Stomach (tissue), 9 donors: ENCODE data around the gene COX6B2. TPM values are rescaled to one million over a fixed set of nuclear protein-coding genes. Genes with fewer than 3 reads are reported as not detected.

ENCODE experiments used
- DNase-seq, 2 donors: peaks; one replicate each; pipeline versions ENCODE4 v3.0.0 to v3.0.0-alpha.2; 2013 to 2019
- H3K27ac ChIP-seq, 5 donors: fragments of 200-600 bp in 4 of 5; sonication (generic) in 4 of 5; one replicate each; pipeline ENCODE4 v1.5.1; 2013 to 2019; ENCODE audit warnings: mild to moderate bottlenecking in 1 of 5, moderate library complexity in 1 of 5
- H3K27me3 ChIP-seq, 3 donors: fragments of 200-600 bp; sonication (generic); one replicate each; pipeline ENCODE4 v1.5.1; 2017 to 2019; ENCODE audit warnings: mixed run types in 1 of 3
- H3K36me3 ChIP-seq, 4 donors: fragments of 200-600 bp; sonication (generic); 1 replicate in 3 of 4; 2 replicates in 1 of 4; pipeline ENCODE4 v1.5.1; 2016 to 2019
- H3K4me1 ChIP-seq, 4 donors: fragments of 200-600 bp; sonication (generic); one replicate each; pipeline ENCODE4 v1.5.1; 2016 to 2019
- H3K4me3 ChIP-seq, 4 donors: fragments of 200-600 bp; sonication (generic) in 3 of 4; one replicate each; pipeline ENCODE4 v1.5.1; 2016 to 2019; ENCODE audit warnings: mild to moderate bottlenecking in 1 of 4
- H3K9me3 ChIP-seq, 4 donors: fragments of 200-600 bp; sonication (generic); one replicate each; pipeline ENCODE4 v1.5.1; 2016 to 2019
- EP300 ChIP-seq: sonication (generic); formaldehyde crosslinking; IDR thresholded peaks from one replicate; pipeline ENCODE4 v1.6.1; 2017; ENCODE audit warnings: antibody characterized with exemption
- POLR2A ChIP-seq, 4 donors: fragments of 450-650 bp; IDR thresholded peaks; one replicate each; pipeline ENCODE4 v1.6.1; 2016; ENCODE audit warnings: antibody characterized with exemption in 4 of 4, control low read depth in 2 of 4, mild to moderate bottlenecking in 1 of 4, moderate library complexity in 1 of 4
- POLR2AphosphoS5 ChIP-seq, 3 donors: sonication (generic); formaldehyde crosslinking; IDR thresholded peaks; one replicate each; pipeline ENCODE4 v1.6.1; 2016; ENCODE audit warnings: antibody characterized with exemption in 3 of 3
- WGBS, 5 donors: extraction: QIAGEN DNeasy Blood & Tissue Kit in 3 of 5; methylation state at CpG; one replicate each; pipeline versions ENCODE4 v1.1.5 to v1.1.7; 2013 to 2018; 5-methylcytosine and 5-hydroxymethylcytosine counted together
- intact Hi-C: fragments of 100-400 bp; cut with DNase I; formaldehyde crosslinking; loops from one replicate; pipeline ENCODE4 v1.15.1; 2023; ENCODE audit warnings: low total_unique reads
- polyA plus RNA-seq, 3 donors: library from polyadenylated mRNA; stranded (reverse); fragments of 200-250 nt; gene quantifications; one replicate each; pipeline ENCODE4 v1.2.3, GENCODE V29; 2013
- total RNA-seq, 5 donors: library from RNA; depleted of rRNA; stranded (reverse); fragments of >200 nt; gene quantifications; one replicate each; pipeline versions ENCODE4 v1.1.0 to v1.2.3, GENCODE V29; 2014 to 2016
- TF ChIP-seq, protein P1 (sequence below), 7 experiments: fragments of 450-650 bp in 4 of 7; fragments of 200-600 bp in 3 of 7; sonication (generic) in 3 of 7; IDR thresholded peaks; one replicate each; pipeline ENCODE4 v1.5.1; 2016 to 2019; ENCODE audit warnings: antibody characterized with exemption in 7 of 7, control low read depth in 2 of 7, mild to moderate bottlenecking in 1 of 7
- donor health status: healthy with polysubstance abuse.
- donor health status: Bipolar disorder and iron deficiency.
- donor health status: healthy.

The COX6B2 gene
- total and polyA plus RNA-seq, 8 donors: 0.19 to 18.2 (median 0.93) TPM; not detected in 5

DNA sequence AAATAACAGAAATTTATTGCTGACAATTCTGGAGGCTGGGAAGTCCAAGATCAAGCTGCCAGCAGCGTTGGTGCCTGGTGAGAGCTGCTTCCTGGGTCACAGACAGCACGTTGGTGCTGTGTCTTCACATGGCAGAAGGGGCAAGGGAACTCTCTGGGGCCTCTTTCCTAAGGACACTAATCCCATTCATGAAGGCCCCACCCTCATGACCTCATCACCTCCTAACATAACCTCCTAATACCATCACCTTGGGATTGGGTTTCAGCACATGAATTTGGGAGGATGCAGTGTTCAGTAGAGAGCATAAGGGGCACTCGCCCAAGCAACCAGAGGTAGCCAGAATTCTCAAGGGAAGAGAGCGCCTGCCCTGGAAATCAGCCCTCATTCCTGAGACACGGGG is 45.1 kb downstream of the COX6B2 start:
- no peak overlapping the region for H3K4me3 ChIP-seq
- intact Hi-C loops: loop anchor here (10.0 kb wide), 1 partner anchor 105 kb away; no protein-coding TSS in a partner anchor
- DNase-seq: no peak
- no peaks in the 10 kb centered on the region for H3K27me3 ChIP-seq
- H3K36me3 ChIP-seq: peaks cover 0 to 45% (median 18%) of the 10 kb centered on the region in 4 donors
- no peak overlapping the region for H3K27ac ChIP-seq
- no peaks in the 10 kb centered on the region for H3K9me3 ChIP-seq
- H3K4me1 ChIP-seq: no peaks in the 10 kb centered on the region
- TF ChIP-seq POLR2A (IDR thresholded peaks at IDR 0.05) (no peak), EP300 (no peak), POLR2AphosphoS5 (IDR thresholded peaks at IDR 0.05) (no peak)
- TF ChIP-seq, protein P1, sequence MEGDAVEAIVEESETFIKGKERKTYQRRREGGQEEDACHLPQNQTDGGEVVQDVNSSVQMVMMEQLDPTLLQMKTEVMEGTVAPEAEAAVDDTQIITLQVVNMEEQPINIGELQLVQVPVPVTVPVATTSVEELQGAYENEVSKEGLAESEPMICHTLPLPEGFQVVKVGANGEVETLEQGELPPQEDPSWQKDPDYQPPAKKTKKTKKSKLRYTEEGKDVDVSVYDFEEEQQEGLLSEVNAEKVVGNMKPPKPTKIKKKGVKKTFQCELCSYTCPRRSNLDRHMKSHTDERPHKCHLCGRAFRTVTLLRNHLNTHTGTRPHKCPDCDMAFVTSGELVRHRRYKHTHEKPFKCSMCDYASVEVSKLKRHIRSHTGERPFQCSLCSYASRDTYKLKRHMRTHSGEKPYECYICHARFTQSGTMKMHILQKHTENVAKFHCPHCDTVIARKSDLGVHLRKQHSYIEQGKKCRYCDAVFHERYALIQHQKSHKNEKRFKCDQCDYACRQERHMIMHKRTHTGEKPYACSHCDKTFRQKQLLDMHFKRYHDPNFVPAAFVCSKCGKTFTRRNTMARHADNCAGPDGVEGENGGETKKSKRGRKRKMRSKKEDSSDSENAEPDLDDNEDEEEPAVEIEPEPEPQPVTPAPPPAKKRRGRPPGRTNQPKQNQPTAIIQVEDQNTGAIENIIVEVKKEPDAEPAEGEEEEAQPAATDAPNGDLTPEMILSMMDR (IDR thresholded peaks at IDR 0.05): no peak
- WGBS, 5 donors: 88 to 94% (median 89%) methylated on average over 5 of the region's 5 CpGs

DNA sequence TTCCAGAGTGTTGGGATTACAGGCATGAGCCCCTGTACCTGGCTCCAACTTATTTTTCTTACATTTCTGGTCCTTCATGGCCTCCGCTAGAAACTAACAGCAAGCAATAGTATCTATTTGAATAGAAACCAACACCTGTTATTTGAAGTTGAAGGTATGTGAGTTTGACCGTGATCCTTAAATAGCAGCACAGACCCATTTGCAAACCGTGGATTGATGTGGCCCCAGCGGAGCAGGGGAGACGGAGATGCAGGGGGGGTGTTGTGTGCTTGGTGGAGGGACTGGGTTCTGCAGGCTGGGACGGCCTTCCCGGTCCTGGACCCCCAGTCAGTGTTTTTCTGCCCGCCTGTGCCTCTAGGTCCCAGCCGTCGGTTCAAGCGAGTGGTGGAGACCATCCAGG is 46.2 kb downstream of the COX6B2 start:
- intact Hi-C loops: loop anchor here (10.0 kb wide), 1 partner anchor 107 kb away; no protein-coding TSS in a partner anchor
- Histone ChIP-seq H3K4me1 (no peaks in the 10 kb centered on the region), H3K27me3 (no peaks in the 10 kb centered on the region), H3K36me3 (peaks cover 0 to 53% (median 23%) of the 10 kb centered on the region in 4 donors), H3K9me3 (no peaks in the 10 kb centered on the region), H3K4me3 (no peak overlapping the region), H3K27ac (no peak overlapping the region)
- no peak for DNase-seq
- TF ChIP-seq POLR2AphosphoS5 (IDR thresholded peaks at IDR 0.05) (no peak), EP300 (no peak), POLR2A (IDR thresholded peaks at IDR 0.05) (no peak)
- TF ChIP-seq, protein P1 (IDR thresholded peaks at IDR 0.05): no peak
- WGBS, 5 donors: 76 to 93% (median 84%) methylated on average over 7 to 11 of the region's 11 CpGs

DNA sequence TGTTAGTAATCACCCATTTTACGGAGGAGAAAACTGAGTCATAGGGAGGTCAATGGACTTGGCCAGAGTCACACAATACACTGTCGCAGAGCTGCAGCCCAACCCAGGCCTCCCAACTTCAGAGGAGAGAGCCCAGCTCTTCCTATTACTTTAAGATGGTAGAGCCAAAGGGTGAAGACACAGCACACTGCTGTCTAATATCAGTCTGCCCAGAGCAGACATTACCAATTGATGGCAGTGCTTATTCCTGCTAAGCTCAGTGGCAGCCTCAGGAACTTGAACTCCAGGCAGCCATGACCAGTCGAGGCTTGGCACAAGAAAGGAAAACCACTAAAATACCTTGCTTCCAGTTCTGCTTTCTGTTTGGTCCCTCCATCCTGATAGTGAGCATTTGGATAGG is 47.8 kb downstream of the COX6B2 start:
- no peak for TF ChIP-seq EP300
- TF ChIP-seq, protein P1 (IDR thresholded peaks at IDR 0.05): no peak
- no peak for TF ChIP-seq POLR2AphosphoS5 (IDR thresholded peaks at IDR 0.05)
- no peak for TF ChIP-seq POLR2A (IDR thresholded peaks at IDR 0.05)
- DNase-seq: no peak
- Histone ChIP-seq H3K9me3 (no peaks in the 10 kb centered on the region), H3K4me3 (no peak overlapping the region), H3K27me3 (no peaks in the 10 kb centered on the region), H3K27ac (no peak overlapping the region), H3K36me3 (peaks cover 0 to 61% (median 27%) of the 10 kb centered on the region in 4 donors), H3K4me1 (peaks cover 5 to 7% (median 6%) of the 10 kb centered on the region in 4 donors)
- WGBS, 5 donors: 68 to 80% (median 75%) methylated on average over 3 of the region's 3 CpGs
- intact Hi-C loops: loop anchor here (10.0 kb wide), 1 partner anchor 108 kb away; no protein-coding TSS in a partner anchor

DNA sequence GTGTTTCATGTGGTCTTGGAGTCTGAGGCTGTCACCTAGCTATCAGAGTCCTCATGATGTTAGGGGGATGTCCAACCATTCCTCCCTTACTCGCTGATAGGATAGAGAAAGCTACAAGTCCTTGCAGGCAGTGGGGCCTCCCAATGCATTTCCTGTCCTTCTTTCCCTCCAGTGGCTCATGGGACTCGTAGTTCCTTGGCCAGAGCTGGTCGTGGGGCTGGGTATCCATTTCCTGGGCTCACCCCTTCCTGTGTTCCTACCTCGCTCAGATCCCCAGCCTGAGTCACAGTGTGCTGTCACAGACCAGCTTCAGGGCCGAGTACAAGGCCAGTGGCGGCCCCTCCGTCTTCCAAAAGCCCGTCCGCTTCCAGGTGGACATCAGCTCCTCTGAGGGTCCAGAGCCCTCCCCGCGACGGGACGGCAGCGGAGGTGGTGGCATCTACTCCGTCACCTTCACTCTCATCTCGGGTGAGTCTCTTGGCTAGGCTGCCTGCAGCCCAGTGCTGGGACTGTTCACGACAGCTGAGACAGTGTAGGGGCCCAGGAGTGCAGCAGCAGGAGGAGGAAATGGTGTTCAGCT is 48.4 kb downstream of the COX6B2 start:
- TF ChIP-seq POLR2AphosphoS5 (IDR thresholded peaks at IDR 0.05) (no peak), EP300 (no peak), POLR2A (IDR thresholded peaks at IDR 0.05) (no peak)
- TF ChIP-seq, protein P1 (IDR thresholded peaks at IDR 0.05): no peak
- H3K36me3 ChIP-seq: peaks cover 0 to 61% (median 27%) of the 10 kb centered on the region in 4 donors
- H3K4me1 ChIP-seq: peaks cover 7 to 12% (median 12%) of the 10 kb centered on the region in 4 donors
- no peak for DNase-seq
- intact Hi-C loops: loop anchor here (10.0 kb wide), 1 partner anchor 109 kb away; no protein-coding TSS in a partner anchor
- no peaks in the 10 kb centered on the region for H3K27me3 ChIP-seq
- H3K9me3 ChIP-seq: no peaks in the 10 kb centered on the region
- H3K27ac ChIP-seq: no peak overlapping the region
- 88 to 93% (median 90%) methylated on average over 17 of the region's 17 CpGs for WGBS, 5 donors
- H3K4me3 ChIP-seq: no peak overlapping the region
